Islet of Langerhans (tissue), 1 donor: ENCODE results near the gene FAM227A.
"Not testable (repeated sequence)": the region's sequence is repeated elsewhere in the genome, so short reads cannot be mapped to it uniquely, and the experiment has no call there.

Experiments used
- FAIRE-seq: peaks from one replicate; lab custom pipeline; 2011; peaks lifted over from hg19 to GRCh38; lab: Jason Lieb, UNC

FAM227A gene

GRCh38 chr22:38657045-38657909, 1.1 kb upstream of the FAM227A start:
- FAIRE-seq, result no peak

DNA sequence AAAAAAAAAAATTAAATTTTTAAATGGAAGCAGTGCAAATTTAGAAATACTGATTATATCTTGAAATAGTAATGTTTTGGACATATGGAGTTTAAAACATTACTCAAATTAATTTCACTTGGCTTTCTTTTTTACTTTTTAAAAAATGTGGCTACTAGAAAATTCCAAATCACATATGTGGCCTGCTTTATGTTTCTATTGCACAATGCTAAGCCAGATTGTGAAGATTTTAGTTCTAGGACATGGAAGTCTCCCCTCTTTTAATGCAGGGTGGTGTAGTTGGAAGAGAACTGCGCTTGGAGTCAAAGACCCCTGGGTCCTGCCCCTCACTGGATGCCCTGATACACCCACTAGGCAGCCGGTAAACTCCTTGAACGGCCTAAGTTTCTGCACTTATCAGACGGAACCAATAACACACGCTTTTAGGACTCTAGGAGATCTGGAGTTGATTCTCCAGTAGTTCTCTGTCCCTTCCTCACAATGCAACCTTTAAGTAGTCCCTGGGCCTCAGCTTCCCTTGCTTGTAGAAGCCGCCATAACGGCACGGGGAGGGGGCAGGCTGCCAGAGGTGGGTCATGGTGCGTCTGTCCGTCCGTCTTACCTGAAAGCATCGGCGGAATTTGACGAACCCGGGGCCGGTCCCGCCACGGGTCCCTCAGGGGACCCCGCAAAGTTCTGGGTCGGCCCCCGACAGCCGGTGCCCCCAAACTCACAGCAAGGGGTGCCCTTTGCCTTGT, 505 bp downstream of the FAM227A start:
- no peak for FAIRE-seq

GRCh38 chr22:38653741-38654140, 2.5 kb downstream of the FAM227A start:
- no peak for FAIRE-seq

- FAIRE-seq, result no peak
These were observed 3.3 kb downstream of the FAM227A start for GRCh38 chr22:38652859-38653258.

DNA sequence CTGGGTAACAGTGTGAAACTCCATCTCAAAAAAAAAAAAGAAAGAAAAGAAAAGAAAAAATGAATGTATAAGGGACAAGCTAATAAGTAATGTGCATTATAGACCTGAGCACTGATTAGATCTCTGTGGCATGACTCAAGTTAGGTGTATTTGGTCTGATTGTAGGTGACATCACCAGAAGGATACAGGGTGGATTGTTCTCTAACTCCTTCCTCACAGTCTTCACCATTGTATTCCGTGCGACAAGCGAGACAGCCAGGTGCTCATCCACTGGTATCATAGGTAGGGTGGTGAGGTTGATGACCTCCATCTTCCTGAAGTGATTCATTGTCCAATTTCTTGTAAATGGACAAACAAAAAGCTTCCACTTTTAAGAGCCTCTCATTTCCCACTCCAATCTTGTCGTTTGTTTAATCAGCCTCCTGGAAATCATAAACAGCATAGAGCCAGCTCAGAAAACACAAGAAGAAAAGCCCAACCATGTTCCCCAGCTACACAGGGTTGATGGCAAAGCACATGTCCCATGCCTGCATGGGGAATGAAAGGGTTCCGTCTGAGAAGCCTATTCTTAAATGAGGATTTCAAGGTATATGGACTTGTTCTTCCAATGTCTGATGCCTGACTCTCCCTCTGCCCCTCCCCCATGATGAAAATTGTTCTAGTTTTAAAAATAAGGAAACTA, 6.2 kb downstream of the FAM227A start:
- no peak for FAIRE-seq

GRCh38 chr22:38645430-38645829, 10.8 kb downstream of the FAM227A start:
- no peak for FAIRE-seq

- not testable (repeated sequence) for FAIRE-seq
These were observed 11.9 kb downstream of the FAM227A start for GRCh38 chr22:38644245-38644644.

GRCh38 chr22:38641476-38642040, 14.6 kb downstream of the FAM227A start:
- no peak for FAIRE-seq

- FAIRE-seq, result no peak
These were observed 17.5 kb downstream of the FAM227A start for GRCh38 chr22:38638728-38639127.

GRCh38 chr22:38638216-38638615, 18.0 kb downstream of the FAM227A start:
- FAIRE-seq, result no peak

GRCh38 chr22:38632528-38632927, 23.7 kb downstream of the FAM227A start:
- FAIRE-seq, result no peak

DNA sequence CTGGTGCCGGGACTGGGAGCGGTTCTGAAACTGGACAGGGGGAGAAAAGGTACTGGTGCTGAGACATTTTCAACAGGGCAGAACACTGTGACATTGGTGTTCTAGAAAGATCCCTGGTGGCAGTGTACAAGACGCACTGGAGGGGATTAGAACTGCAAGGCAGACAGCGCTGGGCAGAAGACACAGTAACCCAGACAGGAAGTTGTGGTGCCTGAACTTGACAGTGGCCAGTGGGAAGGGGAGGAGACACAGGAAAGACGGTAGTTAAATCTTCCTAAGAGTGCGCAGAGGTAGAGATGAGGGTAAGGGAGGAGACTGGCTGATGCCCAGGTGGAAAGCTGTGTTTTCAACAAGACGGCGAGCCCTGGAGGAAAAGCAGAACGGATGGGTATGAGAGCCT, 24.5 kb downstream of the FAM227A start:
- no peak for FAIRE-seq

DNA sequence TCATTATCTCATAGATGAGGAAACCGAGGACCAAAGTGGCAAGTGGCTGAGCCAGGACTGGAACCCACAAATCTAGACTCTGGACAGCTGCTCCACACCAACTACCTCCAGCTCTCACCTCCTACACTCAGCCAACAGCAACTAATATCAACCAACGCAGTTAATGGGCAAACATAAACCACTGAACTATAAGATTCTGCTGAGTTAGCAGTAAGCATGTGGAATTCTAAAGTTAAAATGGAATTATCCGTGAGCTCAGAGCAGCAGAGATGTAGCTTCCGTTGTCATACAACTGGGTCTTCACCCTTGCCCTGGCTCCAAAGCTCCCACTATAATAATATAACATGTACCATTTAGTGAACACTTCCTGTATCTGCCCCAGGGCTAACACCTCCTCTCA, 27.1 kb downstream of the FAM227A start:
- no peak for FAIRE-seq

DNA sequence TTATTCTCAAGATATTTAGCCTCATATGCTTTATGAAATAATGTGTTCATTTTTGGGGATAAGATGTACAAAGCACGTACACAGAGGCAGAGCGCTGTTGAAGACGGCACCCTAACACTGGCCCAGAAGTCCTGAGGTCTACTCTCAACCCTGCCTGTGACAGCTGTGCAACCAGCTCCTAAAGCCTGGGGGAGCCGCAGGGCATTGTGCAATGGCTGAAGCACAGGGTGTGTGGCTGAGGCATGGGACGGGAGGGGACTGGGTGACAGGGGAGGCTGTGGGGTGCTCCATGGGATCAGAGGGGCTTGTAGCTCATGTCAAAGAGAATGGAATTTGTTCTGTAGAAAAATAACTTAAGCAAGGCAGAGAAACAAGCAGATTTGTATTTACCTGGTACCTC, 27.7 kb downstream of the FAM227A start:
- FAIRE-seq, result no peak

GRCh38 chr22:38623351-38623750, 32.8 kb downstream of the FAM227A start:
- no peak for FAIRE-seq

GRCh38 chr22:38618682-38619081, 37.5 kb downstream of the FAM227A start:
- FAIRE-seq, result no peak

GRCh38 chr22:38618258-38618657, 37.9 kb downstream of the FAM227A start:
- FAIRE-seq, result no peak

- FAIRE-seq, result not testable (repeated sequence)
These were observed 41.2 kb downstream of the FAM227A start for GRCh38 chr22:38615064-38615405.

GRCh38 chr22:38614332-38615063, 41.7 kb downstream of the FAM227A start:
- no peak for FAIRE-seq

DNA sequence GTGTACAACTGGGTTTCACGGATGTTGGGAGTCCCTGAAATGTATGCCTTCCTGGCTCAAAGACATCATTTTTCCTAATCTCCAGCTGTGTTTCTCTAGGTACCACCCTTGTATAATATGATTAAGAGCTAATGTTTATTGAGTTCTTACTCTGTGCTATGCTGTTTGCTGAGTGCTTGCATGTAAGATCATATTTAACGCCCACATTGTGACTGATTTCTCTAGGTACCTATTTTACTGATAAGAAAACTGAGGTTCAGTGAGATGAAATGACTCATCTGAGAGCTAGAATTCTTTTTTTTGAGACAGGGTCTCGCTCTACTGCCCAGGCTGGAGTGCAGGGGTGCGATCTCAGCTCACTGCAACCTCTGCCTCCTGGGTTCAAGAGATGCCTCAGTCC, 42.6 kb downstream of the FAM227A start:
- no peak for FAIRE-seq

GRCh38 chr22:38612217-38613006, 43.8 kb downstream of the FAM227A start:
- FAIRE-seq, result no peak
